MM.1S (cell line): ENCODE data around the gene IGFBP5.

ENCODE experiments used
- EZH2 ChIP-seq: fragments of 300-600 bp; sonication (generic); optimal IDR thresholded peaks from 2 replicates; pipeline ENCODE3; 2017; ENCODE audit warnings: low read depth, mild to moderate bottlenecking, antibody characterized with exemption, low read length, mixed read lengths
- TF ChIP-seq, protein P1 (sequence below): fragments of 300-600 bp; sonication (generic); IDR thresholded peaks from 2 replicates; pipeline ENCODE4 v1.5.1; 2016; ENCODE audit warnings: antibody characterized with exemption, low read length, mixed read lengths

DNA sequence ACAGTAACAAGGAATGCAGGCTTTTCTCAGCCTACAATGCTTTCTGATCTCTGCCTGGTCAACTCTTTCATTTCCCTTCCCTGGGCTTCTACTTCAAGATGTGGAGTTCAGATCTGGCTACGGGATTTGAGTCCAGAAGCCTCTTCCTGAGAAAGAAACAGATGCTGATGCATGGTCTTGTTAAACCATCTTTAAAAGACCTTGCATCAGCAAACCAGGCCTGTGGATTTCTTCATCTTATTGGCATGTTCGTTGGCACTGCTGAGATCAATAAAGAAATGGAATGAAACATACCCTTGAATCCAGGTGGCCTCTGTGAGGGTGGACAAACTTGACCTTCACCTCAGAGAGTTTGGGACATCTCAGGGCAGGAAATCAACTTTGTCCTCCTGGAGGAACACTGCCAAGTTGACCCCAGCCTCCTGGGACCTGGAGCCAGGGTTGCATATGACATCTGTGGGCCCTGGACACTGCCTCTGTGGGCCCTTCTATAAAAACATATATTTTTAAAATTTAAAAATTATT lies 40.8 kb downstream of the IGFBP5 start:
- TF ChIP-seq, protein P1, sequence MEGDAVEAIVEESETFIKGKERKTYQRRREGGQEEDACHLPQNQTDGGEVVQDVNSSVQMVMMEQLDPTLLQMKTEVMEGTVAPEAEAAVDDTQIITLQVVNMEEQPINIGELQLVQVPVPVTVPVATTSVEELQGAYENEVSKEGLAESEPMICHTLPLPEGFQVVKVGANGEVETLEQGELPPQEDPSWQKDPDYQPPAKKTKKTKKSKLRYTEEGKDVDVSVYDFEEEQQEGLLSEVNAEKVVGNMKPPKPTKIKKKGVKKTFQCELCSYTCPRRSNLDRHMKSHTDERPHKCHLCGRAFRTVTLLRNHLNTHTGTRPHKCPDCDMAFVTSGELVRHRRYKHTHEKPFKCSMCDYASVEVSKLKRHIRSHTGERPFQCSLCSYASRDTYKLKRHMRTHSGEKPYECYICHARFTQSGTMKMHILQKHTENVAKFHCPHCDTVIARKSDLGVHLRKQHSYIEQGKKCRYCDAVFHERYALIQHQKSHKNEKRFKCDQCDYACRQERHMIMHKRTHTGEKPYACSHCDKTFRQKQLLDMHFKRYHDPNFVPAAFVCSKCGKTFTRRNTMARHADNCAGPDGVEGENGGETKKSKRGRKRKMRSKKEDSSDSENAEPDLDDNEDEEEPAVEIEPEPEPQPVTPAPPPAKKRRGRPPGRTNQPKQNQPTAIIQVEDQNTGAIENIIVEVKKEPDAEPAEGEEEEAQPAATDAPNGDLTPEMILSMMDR: no peak
- TF ChIP-seq EZH2: no peak
